Osteoblast (primary cell): ENCODE results near the gene BCL2L13. TPM values are rescaled to one million over a fixed set of nuclear protein-coding genes. Genes with fewer than 3 reads are reported as not detected.

Experiments
- DNase-seq: peaks from one replicate; pipeline ENCODE4 v3.0.0; 2011; ENCODE audit warnings: low spot score, mixed read lengths; ENCODE audit not compliant: insufficient read length; ENCODE audit errors: missing footprints
- H2AFZ ChIP-seq: 2 replicates; pipeline ENCODE4 v1.6.0; 2011; ENCODE audit warnings: mild to moderate bottlenecking, low read length
- H3K27ac ChIP-seq: 2 replicates; pipeline ENCODE4 v1.5.1; 2011; ENCODE audit warnings: mild to moderate bottlenecking, low read depth, low read length, moderate library complexity
- H3K27me3 ChIP-seq: 2 replicates; pipeline ENCODE4 v1.6.0; 2012; ENCODE audit warnings: mild to moderate bottlenecking, control low read depth, inconsistent platforms, low read length, moderate library complexity; ENCODE audit not compliant: insufficient read depth
- H3K36me3 ChIP-seq: 2 replicates; pipeline ENCODE4 v1.5.1; 2011; ENCODE audit warnings: mild to moderate bottlenecking, low read length, control low read depth, moderate library complexity; ENCODE audit not compliant: insufficient read depth
- H3K4me1 ChIP-seq: 2 replicates; pipeline ENCODE4 v1.5.1; 2011; ENCODE audit warnings: mild to moderate bottlenecking, low read length, control low read depth, moderate library complexity; ENCODE audit not compliant: insufficient read depth
- H3K4me2 ChIP-seq: 2 replicates; pipeline ENCODE4 v1.6.0; 2011; ENCODE audit warnings: mild to moderate bottlenecking, low read length; ENCODE audit not compliant: insufficient read depth
- H3K4me3 ChIP-seq: fragments of 200-600 bp; sonication (generic); 3 replicates; pipeline ENCODE4 v1.5.1; 2012; ENCODE audit warnings: mild to moderate bottlenecking, low read length, inconsistent platforms; ENCODE audit not compliant: insufficient read depth
- H3K79me2 ChIP-seq: 2 replicates; pipeline ENCODE4 v1.6.0; 2012; ENCODE audit warnings: mild to moderate bottlenecking, low read length, control low read depth, inconsistent platforms; ENCODE audit not compliant: insufficient read depth
- H3K9me3 ChIP-seq: 2 replicates; pipeline ENCODE4 v1.5.1; 2011; ENCODE audit warnings: low read depth, low read length, control low read depth
- H4K20me1 ChIP-seq: 2 replicates; pipeline ENCODE4 v1.6.0; 2012; ENCODE audit warnings: mild to moderate bottlenecking, low read length, control low read depth; ENCODE audit not compliant: insufficient read depth
- small RNA-seq: library from RNA; depleted of rRNA; stranded (forward); fragments of <200 nt; gene quantifications from one replicate; pipeline ENCODE3, GENCODE V24; 2012
- total RNA-seq: library from RNA; depleted of rRNA; stranded (reverse); fragments of >200 nt; gene quantifications from 2 replicates; pipeline ENCODE4 v1.2.3, GENCODE V29; 2012
- TF ChIP-seq, protein P1 (sequence below): IDR thresholded peaks from 2 replicates; pipeline ENCODE4 v1.5.1; 2011; ENCODE audit warnings: mild to moderate bottlenecking, low read depth, low read length, moderate library complexity; ENCODE audit errors: extremely low read depth

BCL2L13 gene
- total RNA-seq, 1 donor, result 86.5 TPM

DNA sequence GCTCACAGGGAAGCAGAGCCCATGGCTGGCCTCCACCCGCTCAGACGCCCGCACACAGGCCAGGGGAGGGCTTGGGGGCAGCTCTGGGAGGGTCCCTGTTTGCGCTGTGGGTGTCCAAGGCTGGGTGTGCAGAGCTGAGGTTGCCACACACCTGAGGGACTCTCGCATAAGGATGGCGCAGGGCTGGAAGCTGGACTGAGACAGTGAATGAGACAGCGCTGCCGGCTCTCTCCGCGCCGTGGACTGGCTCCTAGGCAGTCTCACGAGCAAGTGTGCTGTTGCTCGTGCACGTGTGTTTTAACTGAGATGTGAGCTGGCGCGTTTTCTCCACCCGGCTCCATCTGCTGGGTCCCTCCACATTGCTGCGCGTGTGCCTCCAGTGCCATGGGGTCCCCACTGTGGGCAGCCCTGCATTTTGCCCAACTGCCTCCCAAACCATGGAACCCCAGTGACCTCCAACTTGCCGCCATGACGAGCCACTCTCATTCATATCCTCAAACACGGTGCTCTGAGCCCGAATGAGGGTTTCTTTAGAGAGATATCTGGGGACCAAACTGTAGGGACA is 139.9 kb downstream of the BCL2L13 start:
- DNase-seq, result peak; percentile 85

GRCh38 chr22:17779286-17780115 is 140.9 kb downstream of the BCL2L13 start:
- no peak overlapping the region for H3K4me2 ChIP-seq
- H3K4me1 ChIP-seq, result peaks cover 11% of the 10 kb centered on the region
- DNase-seq, result peak; percentile 83
- peaks cover 2% of the 10 kb centered on the region for H3K27me3 ChIP-seq
- no peaks in the 10 kb centered on the region for H3K79me2 ChIP-seq
- no peak overlapping the region for H3K4me3 ChIP-seq
- H3K9me3 ChIP-seq, result no peaks in the 10 kb centered on the region
- H2AFZ ChIP-seq, result no peak overlapping the region
- no peaks in the 10 kb centered on the region for H3K36me3 ChIP-seq
- H3K27ac ChIP-seq, result no peak overlapping the region
- TF ChIP-seq, protein P1, sequence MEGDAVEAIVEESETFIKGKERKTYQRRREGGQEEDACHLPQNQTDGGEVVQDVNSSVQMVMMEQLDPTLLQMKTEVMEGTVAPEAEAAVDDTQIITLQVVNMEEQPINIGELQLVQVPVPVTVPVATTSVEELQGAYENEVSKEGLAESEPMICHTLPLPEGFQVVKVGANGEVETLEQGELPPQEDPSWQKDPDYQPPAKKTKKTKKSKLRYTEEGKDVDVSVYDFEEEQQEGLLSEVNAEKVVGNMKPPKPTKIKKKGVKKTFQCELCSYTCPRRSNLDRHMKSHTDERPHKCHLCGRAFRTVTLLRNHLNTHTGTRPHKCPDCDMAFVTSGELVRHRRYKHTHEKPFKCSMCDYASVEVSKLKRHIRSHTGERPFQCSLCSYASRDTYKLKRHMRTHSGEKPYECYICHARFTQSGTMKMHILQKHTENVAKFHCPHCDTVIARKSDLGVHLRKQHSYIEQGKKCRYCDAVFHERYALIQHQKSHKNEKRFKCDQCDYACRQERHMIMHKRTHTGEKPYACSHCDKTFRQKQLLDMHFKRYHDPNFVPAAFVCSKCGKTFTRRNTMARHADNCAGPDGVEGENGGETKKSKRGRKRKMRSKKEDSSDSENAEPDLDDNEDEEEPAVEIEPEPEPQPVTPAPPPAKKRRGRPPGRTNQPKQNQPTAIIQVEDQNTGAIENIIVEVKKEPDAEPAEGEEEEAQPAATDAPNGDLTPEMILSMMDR, result no peak
- H4K20me1 ChIP-seq, result no peaks in the 10 kb centered on the region

More for the DNA sequence above, 139.9 kb downstream of the BCL2L13 start:
- H3K27me3 ChIP-seq, result peaks cover 2% of the 10 kb centered on the region
- H4K20me1 ChIP-seq, result no peaks in the 10 kb centered on the region
- no peaks in the 10 kb centered on the region for H3K9me3 ChIP-seq
- H3K36me3 ChIP-seq, result no peaks in the 10 kb centered on the region
- peaks cover under 1% of the 10 kb centered on the region for H3K79me2 ChIP-seq
- TF ChIP-seq, protein P1, result no peak
- peaks cover 11% of the 10 kb centered on the region for H3K4me1 ChIP-seq
- no peak overlapping the region for H3K4me2 ChIP-seq
- H2AFZ ChIP-seq, result no peak overlapping the region
- H3K27ac ChIP-seq, result no peak overlapping the region
- no peak overlapping the region for H3K4me3 ChIP-seq

GRCh38 chr22:17780116-17780740 is 141.7 kb downstream of the BCL2L13 start:
- Histone ChIP-seq H3K4me3 (no peak overlapping the region), H4K20me1 (no peaks in the 10 kb centered on the region), H2AFZ (no peak overlapping the region), H3K36me3 (no peaks in the 10 kb centered on the region), H3K27ac (no peak overlapping the region), H3K79me2 (no peaks in the 10 kb centered on the region), H3K9me3 (no peaks in the 10 kb centered on the region), H3K4me2 (no peak overlapping the region), H3K4me1 (peaks cover 11% of the 10 kb centered on the region), H3K27me3 (peaks cover under 1% of the 10 kb centered on the region)
- peak; percentile 80 for DNase-seq
- TF ChIP-seq, protein P1, result no peak

Small RNA genes lying within 50 kb of the gene (small RNA-seq; reads per million reads assigned to genes)
- not detected for gene MIR3198-1

Other genes starting within 250 kb of the BCL2L13 start
- not detected in 2 replicates for gene SLC25A18, start 75.3 kb upstream of the BCL2L13 start, total RNA-seq
- gene ATP6V1E1, start 10.0 kb upstream of the BCL2L13 start, total RNA-seq, result 120 and 147 TPM in 2 replicates
- gene BID, start 135.7 kb downstream of the BCL2L13 start, total RNA-seq, result 16.3 and 21.2 TPM in 2 replicates